HCT116 (cell line): Measurements from ENCODE around the gene SGSM2. TPM values are rescaled to one million over a fixed set of nuclear protein-coding genes. Genes with fewer than 3 reads are reported as not detected.

ENCODE experiments used
- ATAC-seq: fragments of 200-7000 bp; cut with Tn5 transposase; 2 replicates; pipeline ENCODE4 v1.9.1; 2020; ENCODE audit warnings: mild to moderate bottlenecking, moderate library complexity
- BruUV-seq: library from RNA; stranded (reverse); fragments of 400-500 nt; replicated peaks from 2 replicates; lab custom pipeline; 2021; lab: Mats Ljungman, UMichigan
- CTCF ChIA-PET: fragments of 300-600 bp; sonication (Branson Sonifier 250); formaldehyde crosslinking; loops from one replicate; lab custom pipeline; 2021; ENCODE audit warnings: antibody characterized with exemption; lab: Charles Lee
- POLR2A ChIA-PET: fragments of 300-600, 350-600 bp; sonication (Branson Sonifier 250); formaldehyde crosslinking; loops from one replicate; lab custom pipeline; 2021; ENCODE audit warnings: antibody characterized with exemption; lab: Charles Lee
- RAD21 ChIA-PET, 2 experiments: fragments of 300-600 bp; sonication (Branson Sonifier 250); formaldehyde crosslinking; loops; one replicate each; lab custom pipeline; 2023; ENCODE audit warnings: low total read pairs in 2 of 2; ENCODE audit not compliant: uncharacterized antibody in 2 of 2, unreplicated experiment in 2 of 2, low non-redundant PET in 1 of 2; lab: Charles Lee
- DNase-seq: peaks from one replicate; pipeline ENCODE4 v3.0.0-alpha.2; 2010; ENCODE audit warnings: low read depth, low spot score
- H2AFZ ChIP-seq: fragments of 200-600 bp; shearing (Covaris generic), sonication (generic); 2 replicates; pipeline ENCODE4 v1.6.1; 2017; ENCODE audit warnings: low read depth, mixed run types, mixed read lengths, antibody characterized with exemption, low read length; ENCODE audit not compliant: poor library complexity, severe bottlenecking
- H3K27ac ChIP-seq: 2 replicates; pipeline ENCODE4 v1.5.1; 2012; ENCODE audit warnings: low read depth, low read length
- H3K27me3 ChIP-seq: fragments of 200-600 bp; sonication (generic); 2 replicates; pipeline ENCODE4 v1.6.1; 2016; ENCODE audit warnings: mixed run types, low read length, mixed read lengths; ENCODE audit not compliant: insufficient read depth
- H3K36me3 ChIP-seq, 2 experiments: fragments of 200-500 bp in 1 of 2; fragments of 200-600 bp in 1 of 2; sonication (Bioruptor generic) in 1 of 2; sonication (generic) in 1 of 2; 2 replicates each; pipeline versions ENCODE4 v1.5.1 to v1.6.1; 2014 to 2016; ENCODE audit warnings: low read length in 2 of 2, inconsistent platforms in 1 of 2, mixed read lengths in 1 of 2, mixed run types in 1 of 2; ENCODE audit not compliant: insufficient read depth in 2 of 2, control insufficient read depth in 1 of 2
- H3K4me1 ChIP-seq, 2 experiments: fragments of 200-600 bp in 1 of 2; sonication (generic) in 1 of 2; 2 replicates each; pipeline versions ENCODE4 v1.5.1 to v1.6.1; 2012 to 2017; ENCODE audit warnings: low read length in 2 of 2, inconsistent platforms in 1 of 2, mild to moderate bottlenecking in 1 of 2, mixed read lengths in 1 of 2, mixed run types in 1 of 2, moderate library complexity in 1 of 2; ENCODE audit not compliant: insufficient read depth in 2 of 2, control insufficient read depth in 1 of 2
- H3K4me2 ChIP-seq: fragments of 200-600 bp; sonication (generic); 2 replicates; pipeline ENCODE4 v1.6.1; 2017; ENCODE audit warnings: mixed run types, low read length, mixed read lengths
- H3K4me3 ChIP-seq, 2 experiments: fragments of 200-600 bp in 1 of 2; sonication (generic) in 1 of 2; replicated peaks in 1 of 2; 2 replicates each; pipeline ENCODE4 v1.5.1; 2011 to 2016; ENCODE audit warnings: low read length in 2 of 2, control low read depth in 1 of 2, low read depth in 1 of 2, mild to moderate bottlenecking in 1 of 2, mixed read lengths in 1 of 2, mixed run types in 1 of 2
- H3K79me2 ChIP-seq: fragments of 200-600 bp; sonication (generic); 2 replicates; pipeline ENCODE4 v1.6.1; 2017; ENCODE audit warnings: mild to moderate bottlenecking, mixed run types, low read length, moderate library complexity, mixed read lengths; ENCODE audit not compliant: insufficient read depth
- H3K9ac ChIP-seq: fragments of 200-600 bp; sonication (generic); 2 replicates; pipeline ENCODE4 v1.6.1; 2016; ENCODE audit warnings: low read length, mixed read lengths
- H3K9me2 ChIP-seq: fragments of 200-600 bp; sonication (generic), shearing (Covaris generic); 2 replicates; pipeline ENCODE4 v1.6.1; 2017; ENCODE audit warnings: mixed run types, mild to moderate bottlenecking, moderate library complexity; ENCODE audit not compliant: insufficient read depth
- H3K9me3 ChIP-seq, 2 experiments: fragments of 200-500 bp in 1 of 2; fragments of 200-600 bp in 1 of 2; sonication (Bioruptor generic) in 1 of 2; sonication (generic) in 1 of 2; 2 replicates each; pipeline ENCODE4 v1.6.1; 2014 to 2017; ENCODE audit warnings: low read length in 2 of 2, mixed read lengths in 2 of 2, inconsistent platforms in 1 of 2, low read depth in 1 of 2, mild to moderate bottlenecking in 1 of 2, mixed run types in 1 of 2, moderate library complexity in 1 of 2; ENCODE audit not compliant: control insufficient read depth in 1 of 2, insufficient read depth in 1 of 2
- H4K20me1 ChIP-seq: fragments of 200-600 bp; sonication (generic), shearing (Covaris generic); 2 replicates; pipeline ENCODE4 v1.6.1; 2017; ENCODE audit warnings: mixed run types, mild to moderate bottlenecking, moderate library complexity; ENCODE audit not compliant: insufficient read depth
- CEBPB ChIP-seq: IDR thresholded peaks from 2 replicates; pipeline ENCODE4 v1.6.1; 2012; ENCODE audit warnings: low read depth
- CTCF ChIP-seq, 3 experiments: fragments of 200-600 bp in 1 of 3; sonication (generic) in 1 of 3; IDR thresholded peaks in 2 of 3; conservative IDR thresholded peaks in 1 of 3; 2 replicates each; pipeline ENCODE4 v1.5.1; 2012 to 2017; ENCODE audit warnings: low read depth in 2 of 3, low read length in 2 of 3, antibody characterized with exemption in 1 of 3, borderline replicate concordance in 1 of 3, control low read depth in 1 of 3, mild to moderate bottlenecking in 1 of 3, mixed read lengths in 1 of 3, mixed run types in 1 of 3, moderate library complexity in 1 of 3; ENCODE audit not compliant: insufficient read depth in 1 of 3
- EZH2phosphoT487 ChIP-seq: fragments of 200-600 bp; IDR thresholded peaks from 2 replicates; pipeline ENCODE4 v1.6.1; 2018; ENCODE audit warnings: antibody characterized with exemption, borderline replicate concordance
- FOSL1 ChIP-seq: IDR thresholded peaks from 2 replicates; pipeline ENCODE4 v1.6.1; 2012; ENCODE audit warnings: low read depth
- MAX ChIP-seq: IDR thresholded peaks from 2 replicates; pipeline ENCODE4 v1.6.1; 2012
- POLR2A ChIP-seq: IDR thresholded peaks from 2 replicates; pipeline ENCODE4 v1.7.0; 2011; ENCODE audit warnings: borderline replicate concordance; ENCODE audit not compliant: insufficient read depth, insufficient read length; ENCODE audit errors: extremely low read depth
- POLR2AphosphoS5 ChIP-seq: IDR thresholded peaks from 2 replicates; pipeline ENCODE4 v1.6.1; 2011; ENCODE audit warnings: mild to moderate bottlenecking, low read depth, low read length, moderate library complexity
- REST ChIP-seq: IDR thresholded peaks from 2 replicates; pipeline ENCODE4 v1.6.1; 2012; ENCODE audit warnings: low read depth
- SIN3A ChIP-seq: IDR thresholded peaks from 2 replicates; pipeline ENCODE4 v1.6.1; 2012; ENCODE audit warnings: low read depth
- TCF7L2 ChIP-seq: IDR thresholded peaks from 2 replicates; pipeline ENCODE4 v1.7.0; 2011; ENCODE audit warnings: borderline replicate concordance, inconsistent platforms; ENCODE audit not compliant: insufficient read depth, insufficient read length; ENCODE audit errors: extremely low read depth
- YY1 ChIP-seq: IDR thresholded peaks from 2 replicates; pipeline ENCODE4 v1.6.1; 2011; ENCODE audit warnings: low read length, low read depth, moderate library complexity, mild to moderate bottlenecking; ENCODE audit not compliant: insufficient replicate concordance; ENCODE audit errors: extremely low read depth
- ZBTB33 ChIP-seq: IDR thresholded peaks from 2 replicates; pipeline ENCODE4 v1.6.1; 2011; ENCODE audit warnings: mild to moderate bottlenecking, low read length, moderate library complexity; ENCODE audit not compliant: insufficient replicate concordance; ENCODE audit errors: extremely low read depth
- ZFX ChIP-seq: fragments of 450-650 bp; IDR thresholded peaks from 2 replicates; pipeline ENCODE4 v1.6.1; 2017
- intact Hi-C: fragments of 100-400 bp; cut with micrococcal nuclease; formaldehyde crosslinking; loops from 2 replicates; pipeline ENCODE4 v1.10.0; 2022
- total RNA-seq: library from RNA; stranded (reverse); gene quantifications from one replicate; pipeline ENCODE4 v1.2.1, GENCODE V29; 2021; ENCODE audit not compliant: unreplicated experiment

SGSM2 gene
- total RNA-seq, 1 experiment from 2014 or later = 68.1 TPM

GRCh38 chr17:2368359-2368758 lies 31.1 kb downstream of the SGSM2 start (continued):
- TF ChIP-seq YY1 (no peak), ZFX (no peak), CEBPB (no peak), FOSL1 (no peak), ZBTB33 (no peak), TCF7L2 (no peak), CTCF (IDR thresholded peaks at IDR 0.05 in 2 of 3, conservative IDR thresholded peaks at IDR 0.05 in 1 of 3; ENCODE audit: borderline replicate concordance in 1 of 3, insufficient read depth in 1 of 3, low read depth in 2 of 3, low read length in 2 of 3) (no peak)
- TF ChIP-seq, all 23 proteins: peak for 0

GRCh38 chr17:2369039-2369438 lies 31.7 kb downstream of the SGSM2 start:
- no peaks in the 10 kb centered on the region; a peak in 3 of 4 replicates for H3K36me3 ChIP-seq
- RAD21 ChIA-PET = no interaction called here
- H3K9me3 ChIP-seq = no peaks in the 10 kb centered on the region
- BruUV-seq = no TSS peak
- H3K4me3 ChIP-seq = no peak overlapping the region
- H3K4me2 ChIP-seq = no peak overlapping the region
- POLR2A ChIA-PET = no interaction called here
- TF ChIP-seq POLR2A (no peak), POLR2AphosphoS5 (no peak), SIN3A (no peak), REST (no peak), TCF7L2 (no peak), EZH2phosphoT487 (no peak), MAX (no peak), ZBTB33 (no peak), ZFX (no peak), FOSL1 (no peak)
- no peak overlapping the region for H3K9ac ChIP-seq
- H3K4me1 ChIP-seq = no peaks in the 10 kb centered on the region
- no peaks in the 10 kb centered on the region for H3K27me3 ChIP-seq
- CTCF ChIA-PET = interaction anchor here (1.4 to 3.6 kb wide), 2 partner anchors 14 to 47 kb away, joined by 6 to 12 read pairs; no protein-coding TSS in a partner anchor
- DNase-seq = no peak
- intact Hi-C loops = no loop called here
- H2AFZ ChIP-seq = no peak overlapping the region
- H3K9me2 ChIP-seq = no peaks in the 10 kb centered on the region
- H3K79me2 ChIP-seq = no peaks in the 10 kb centered on the region
- H3K27ac ChIP-seq = no peak overlapping the region
- no peaks in the 10 kb centered on the region for H4K20me1 ChIP-seq
- ATAC-seq = no peak
